ENCODE data around the gene FCRL5.
A peak's percentile ranks its signal among the peaks of the same experiment; 100 is the strongest.
"Not testable (repeated sequence)": the region's sequence is repeated elsewhere in the genome, so short reads cannot be mapped to it uniquely, and the experiment has no call there.

FCRL5 gene

DNA sequence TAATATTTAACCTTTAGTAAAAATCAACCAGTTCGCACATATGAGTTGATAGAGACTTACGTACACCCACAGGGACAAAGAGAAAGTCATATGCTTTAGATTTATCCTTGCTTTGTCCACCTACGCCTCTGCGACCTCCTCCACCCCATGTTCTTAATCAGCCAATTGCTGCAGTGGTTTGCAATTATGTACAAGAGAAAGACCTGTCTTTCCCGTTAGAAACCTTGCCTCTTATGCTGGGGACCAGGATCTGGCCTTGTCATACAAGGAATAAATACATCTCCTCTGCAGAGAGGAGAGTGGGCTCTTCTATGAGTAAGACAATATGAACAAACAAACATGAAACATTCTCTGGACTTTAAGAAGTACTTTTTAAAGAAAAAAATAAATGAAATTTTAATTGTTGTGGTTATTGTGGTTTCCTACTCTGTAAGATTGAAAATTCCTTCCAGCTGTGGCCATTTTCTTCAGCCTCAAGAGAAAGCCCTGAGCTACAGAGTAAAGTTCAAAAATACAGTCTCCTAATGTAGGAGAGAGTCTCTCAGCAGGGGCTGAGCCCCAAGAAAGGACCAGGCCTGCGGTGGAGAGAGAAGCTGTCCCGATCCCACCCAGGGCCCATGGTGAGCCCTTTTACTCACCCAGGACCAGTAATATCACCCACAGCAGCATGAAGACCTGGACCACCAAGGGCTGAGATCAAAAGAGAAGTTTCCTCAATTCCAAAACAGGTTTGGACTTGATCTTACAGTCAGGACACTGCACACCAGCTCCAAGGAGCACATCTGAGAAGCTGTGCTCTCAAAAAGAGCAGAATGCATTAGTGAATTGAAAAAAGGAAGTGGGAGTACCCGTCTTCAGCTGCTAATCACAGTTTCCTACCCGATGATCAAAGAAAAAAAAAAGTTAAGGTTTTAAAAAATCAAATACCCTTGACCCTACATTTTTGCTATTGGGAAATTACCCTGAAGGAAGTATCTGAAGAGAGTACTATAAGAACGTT lies at the start of gene FCRL5:
Gene FCRL5, minus strand, starts transcription at position 822 of the 1,000 bp plus-strand sequence. Its CDS starts 153 bp downstream, at position 669.
- no peak for DNase-seq (ENCODE audit: low read depth)

DNA sequence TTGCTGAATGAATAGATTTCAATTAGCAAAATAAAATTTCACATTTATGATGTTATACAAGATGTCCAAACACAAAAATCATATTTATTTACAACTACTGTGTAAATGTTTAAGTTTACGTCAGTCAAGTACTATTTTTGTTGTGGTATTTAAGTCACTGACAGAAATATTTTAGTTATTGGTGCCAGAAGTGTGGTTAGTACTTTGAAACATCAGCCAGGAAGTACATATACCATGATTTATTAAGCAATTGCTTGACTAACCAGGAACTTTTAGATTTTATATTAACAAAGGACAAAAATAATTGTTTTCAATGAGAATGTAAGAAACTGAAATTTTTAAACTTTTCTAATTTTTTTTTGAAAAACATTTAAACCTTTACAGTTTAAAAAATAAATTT lies 47.9 kb upstream of the FCRL5 start:
- no peak for DNase-seq (ENCODE audit: low read depth)

DNA sequence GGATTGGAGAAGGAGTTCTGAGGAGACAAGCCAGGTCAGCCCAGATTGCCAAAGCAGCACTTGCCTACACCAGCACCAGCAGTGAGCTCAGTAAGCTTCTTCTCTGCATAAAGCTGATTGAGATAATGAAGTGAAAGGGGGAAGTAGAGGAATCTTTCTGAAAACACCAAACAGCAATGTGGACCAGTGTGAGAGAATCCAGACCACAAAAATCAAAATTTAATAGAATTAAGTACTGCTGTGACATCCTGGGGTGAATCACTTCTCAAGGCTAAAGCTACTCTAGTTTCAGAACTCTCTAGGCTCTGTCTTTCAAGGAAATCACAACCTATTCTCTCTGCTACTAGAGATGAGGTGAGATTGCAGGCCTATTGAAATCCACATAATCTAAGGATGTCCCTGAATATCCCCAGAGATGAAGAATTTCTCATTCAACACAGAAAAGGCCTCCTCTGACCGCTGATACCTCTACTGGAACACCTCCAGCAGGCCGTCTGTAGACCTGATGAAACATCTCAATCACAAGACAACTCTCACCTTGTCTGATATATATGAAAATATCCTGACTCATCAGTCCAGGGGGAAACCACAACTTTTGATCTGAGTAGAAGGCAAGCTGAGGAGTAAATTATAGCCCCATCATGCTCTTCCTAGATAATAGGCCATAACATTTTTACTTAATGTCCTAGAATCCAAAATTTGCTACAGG lies 45.8 kb upstream of the FCRL5 start, which contains the start of gene FCRL4:
Gene FCRL4, minus strand, starts transcription at position 127 of the 709 bp plus-strand sequence. CDS start 141 bp downstream, outside the sequence.
- no peak for DNase-seq (ENCODE audit: low read depth)

DNA sequence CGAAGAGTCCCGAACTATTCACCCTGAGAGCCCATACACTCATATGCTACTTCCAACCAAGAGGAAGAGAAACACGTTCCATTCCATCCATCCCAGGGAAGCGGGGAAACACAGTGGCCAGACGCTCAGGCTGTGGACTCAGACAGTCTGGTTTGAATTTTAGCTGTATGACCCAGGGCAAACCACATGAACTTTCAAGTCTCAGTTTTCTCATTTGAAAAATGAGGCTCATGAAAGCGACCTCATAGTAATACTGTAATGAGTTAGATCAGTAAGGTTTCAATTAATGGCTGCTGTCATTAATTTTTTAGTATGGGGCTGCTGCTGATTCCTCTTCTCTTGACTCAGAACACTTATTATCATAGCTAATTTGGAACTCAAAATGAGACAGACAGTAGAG lies 44.1 kb upstream of the FCRL5 start:
- no peak for DNase-seq (ENCODE audit: low read depth)

DNA sequence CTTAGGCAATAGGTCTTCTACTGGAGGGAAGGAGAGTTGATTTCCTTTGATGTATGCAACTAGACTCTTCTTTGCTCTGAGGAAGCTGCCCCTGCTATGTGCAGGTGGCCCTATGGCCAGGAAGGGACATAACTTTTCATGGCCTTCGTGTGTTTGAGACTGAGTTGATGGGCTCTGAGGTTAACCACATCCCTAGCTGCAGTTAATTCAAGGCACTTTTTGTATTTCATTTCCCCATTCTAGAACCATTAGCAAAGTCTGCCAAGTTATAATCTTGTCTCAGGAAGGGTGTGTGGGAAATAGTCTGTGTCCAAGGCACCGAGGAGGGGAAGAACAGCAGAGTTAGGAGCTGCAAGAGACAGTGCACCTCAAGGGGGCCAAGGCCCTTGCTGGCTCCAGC lies 43.0 kb upstream of the FCRL5 start:
- no peak for DNase-seq (ENCODE audit: low read depth)

DNA sequence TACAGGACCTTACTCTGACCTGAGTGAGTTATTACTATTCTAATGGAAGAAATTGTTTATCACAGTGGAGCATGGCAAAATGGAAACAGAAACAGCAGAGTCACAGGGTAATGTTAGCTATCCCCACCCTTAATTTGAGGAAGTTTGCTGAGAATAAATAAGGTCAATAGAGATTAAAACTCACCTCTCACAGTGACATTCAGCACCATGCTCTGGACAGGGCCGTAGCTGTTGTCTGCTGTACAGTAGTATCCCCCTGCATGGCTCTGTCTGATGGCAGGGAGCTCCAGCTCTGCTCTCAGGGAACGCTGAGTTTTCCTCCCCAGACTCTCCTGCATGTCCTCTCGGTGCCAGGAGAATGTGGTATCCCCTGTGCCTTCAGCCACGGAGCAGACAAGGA lies 33.7 kb upstream of the FCRL5 start:
- DNase-seq (ENCODE audit: low read depth): no peak

DNA sequence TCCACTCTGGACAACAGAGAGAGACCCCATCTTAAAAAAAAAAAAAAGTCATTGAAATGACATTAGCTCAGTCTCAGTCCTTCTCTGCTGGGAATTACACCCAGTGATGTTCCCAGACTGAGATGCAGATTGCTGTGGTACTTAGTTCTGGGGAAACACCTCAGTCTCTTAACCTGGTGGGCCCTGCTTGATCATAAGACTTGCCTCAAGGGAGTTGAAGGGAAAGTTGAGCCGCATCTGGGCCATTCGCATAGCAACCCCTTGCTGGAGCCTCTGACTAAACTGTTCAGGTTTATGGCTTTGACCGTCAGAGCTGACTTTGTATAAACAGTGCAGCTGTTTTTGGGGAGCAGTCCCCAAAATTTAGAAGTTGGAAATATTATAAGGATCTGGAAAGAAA lies 32.2 kb upstream of the FCRL5 start:
- DNase-seq (ENCODE audit: low read depth): no peak

DNA sequence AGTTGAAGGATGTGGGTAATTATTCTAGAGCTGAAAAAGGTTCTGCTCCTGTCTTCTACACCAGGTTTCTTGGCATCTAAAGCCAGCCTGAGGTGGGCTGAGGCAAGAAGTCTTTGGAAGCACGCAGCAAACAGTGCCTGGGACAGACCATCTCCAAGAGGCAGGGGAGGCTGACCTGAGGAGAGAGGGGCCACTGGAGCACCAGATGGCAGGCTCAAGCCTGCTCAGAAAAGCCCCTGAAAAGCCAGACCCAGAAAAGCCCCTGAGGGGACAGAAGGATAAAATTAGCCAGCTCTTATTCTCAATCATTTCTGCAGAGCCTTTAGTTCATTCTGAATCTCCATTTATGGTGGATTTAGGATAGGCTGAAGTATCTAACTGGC lies 28.5 kb upstream of the FCRL5 start:
- DNase-seq (ENCODE audit: low read depth): no peak

DNA sequence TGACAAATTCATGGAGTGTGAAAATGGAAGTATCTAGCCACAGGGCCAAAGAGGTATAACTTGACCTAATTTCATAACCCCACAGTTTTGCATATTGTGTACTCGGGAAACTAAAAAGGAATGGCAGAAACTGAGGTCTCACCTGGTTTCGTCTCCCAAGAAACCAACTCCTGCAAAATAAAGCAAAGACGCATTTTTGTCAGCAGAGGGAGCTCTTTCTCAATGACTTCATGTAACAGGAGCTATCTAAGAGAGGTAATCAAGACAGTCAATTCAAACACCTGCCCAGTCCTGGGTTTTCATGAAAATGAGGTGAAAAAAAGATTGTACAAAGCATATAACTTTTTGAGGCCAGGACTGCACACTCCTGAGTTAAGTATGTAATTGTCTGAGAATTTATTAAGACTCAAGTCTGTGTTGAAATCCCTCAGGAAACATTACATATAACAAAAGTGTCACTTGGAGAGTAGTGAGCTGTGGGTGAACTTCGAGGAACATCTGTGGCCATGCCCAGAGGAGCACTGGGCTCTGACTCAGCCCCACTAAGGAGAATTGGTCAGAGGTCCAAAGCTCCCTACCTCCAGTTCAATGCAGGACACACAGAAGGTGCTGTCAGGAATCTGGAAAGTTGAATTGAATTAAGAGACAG lies 28.0 kb upstream of the FCRL5 start:
- DNase-seq (ENCODE audit: low read depth): peak; percentile 22

DNA sequence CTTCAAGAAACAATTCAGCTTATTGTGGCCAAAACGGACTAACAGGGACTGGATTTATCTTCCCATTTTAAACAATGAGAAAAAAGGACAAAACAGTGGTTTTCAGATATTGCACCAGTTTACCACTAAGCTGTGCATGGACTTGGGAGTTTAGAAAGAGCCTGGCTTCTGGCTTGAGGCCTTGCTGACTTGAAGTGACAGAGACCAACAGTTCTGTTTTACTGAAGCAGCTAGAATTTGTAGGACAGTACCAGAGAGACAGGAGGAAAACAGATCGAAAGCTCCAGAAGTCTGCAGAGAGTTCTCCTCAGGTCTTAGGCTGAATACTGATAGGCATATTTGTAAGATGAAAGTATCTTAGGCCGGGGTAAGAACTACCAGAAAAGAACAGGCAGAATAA lies 25.1 kb upstream of the FCRL5 start:
- DNase-seq (ENCODE audit: low read depth): no peak

DNA sequence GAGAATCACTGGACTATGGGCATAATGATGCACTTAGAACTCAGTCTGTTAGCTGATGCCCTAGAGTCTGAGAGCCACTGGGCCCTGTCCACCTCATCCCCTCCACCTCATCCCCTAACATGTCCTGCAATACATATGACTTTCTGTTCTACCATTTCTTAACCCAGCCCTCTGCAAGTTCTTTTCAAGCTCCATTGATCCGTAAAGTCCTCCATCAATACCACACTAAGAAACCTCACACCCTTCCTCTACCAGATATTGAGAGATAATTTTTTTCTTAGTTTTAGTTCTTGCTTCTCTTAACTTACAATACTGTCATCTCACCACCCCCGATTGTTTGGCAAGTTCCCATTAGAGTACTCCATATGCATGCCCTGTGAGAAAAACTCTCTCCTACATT lies 23.4 kb upstream of the FCRL5 start:
- DNase-seq (ENCODE audit: low read depth): no peak

DNA sequence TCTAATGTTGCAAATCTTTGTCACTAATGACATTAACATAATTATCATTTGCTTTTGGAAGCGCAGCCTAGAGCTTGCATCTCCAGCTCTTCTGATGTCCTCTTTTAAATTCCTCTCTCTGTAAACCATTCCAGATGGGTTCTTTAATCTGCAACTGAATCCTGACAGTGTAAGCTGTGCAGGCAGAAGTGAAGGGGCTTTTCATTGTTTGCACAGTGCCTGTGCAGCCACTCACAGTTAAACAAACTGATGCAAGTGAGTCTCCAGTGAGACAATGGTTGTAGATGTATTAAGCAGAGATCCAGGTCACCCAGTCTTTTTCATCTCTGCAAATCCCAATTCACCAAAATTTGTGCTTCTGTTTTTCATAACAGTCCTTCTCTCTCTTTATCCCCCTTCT lies 22.5 kb upstream of the FCRL5 start:
- no peak for DNase-seq (ENCODE audit: low read depth)

DNA sequence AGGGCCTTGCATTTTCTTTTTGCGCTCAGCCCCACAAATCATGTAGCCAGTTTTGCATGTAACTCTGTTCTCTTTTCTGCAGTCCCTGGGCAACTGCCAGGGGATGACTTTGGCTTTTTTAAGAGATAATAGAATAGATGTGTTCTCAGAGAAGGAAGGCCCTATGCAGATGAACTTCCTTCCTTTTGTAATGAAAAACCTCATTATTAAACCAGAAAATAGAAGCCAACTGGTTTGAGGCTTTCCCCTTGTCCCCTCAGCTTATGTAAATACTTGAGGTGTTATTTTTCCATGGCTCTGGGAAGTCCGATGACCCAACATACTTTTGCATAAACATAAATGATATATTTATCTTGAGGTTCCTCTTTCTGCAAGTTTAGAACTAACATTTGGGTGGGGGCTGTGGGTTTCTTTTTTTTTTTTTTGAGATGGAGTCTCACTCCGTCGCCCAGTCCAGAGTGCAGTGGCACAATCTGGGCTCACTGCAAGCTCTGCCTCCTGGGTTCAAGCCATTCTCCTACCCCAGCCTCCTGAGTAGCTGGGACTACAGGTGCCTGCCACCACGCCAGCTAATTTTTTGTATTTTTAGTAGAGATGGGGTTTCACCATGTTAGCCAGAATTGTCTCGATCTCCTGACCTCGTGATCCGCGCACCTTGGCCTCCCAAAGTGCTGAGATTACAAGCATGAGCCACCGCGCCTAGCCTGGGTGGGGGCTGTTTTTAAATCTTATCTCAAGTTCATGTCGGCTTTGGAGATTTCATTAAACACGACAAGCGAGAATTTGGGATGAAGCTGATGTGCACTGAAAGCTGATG lies 14.4 kb upstream of the FCRL5 start:
- DNase-seq (ENCODE audit: low read depth): no peak

DNA sequence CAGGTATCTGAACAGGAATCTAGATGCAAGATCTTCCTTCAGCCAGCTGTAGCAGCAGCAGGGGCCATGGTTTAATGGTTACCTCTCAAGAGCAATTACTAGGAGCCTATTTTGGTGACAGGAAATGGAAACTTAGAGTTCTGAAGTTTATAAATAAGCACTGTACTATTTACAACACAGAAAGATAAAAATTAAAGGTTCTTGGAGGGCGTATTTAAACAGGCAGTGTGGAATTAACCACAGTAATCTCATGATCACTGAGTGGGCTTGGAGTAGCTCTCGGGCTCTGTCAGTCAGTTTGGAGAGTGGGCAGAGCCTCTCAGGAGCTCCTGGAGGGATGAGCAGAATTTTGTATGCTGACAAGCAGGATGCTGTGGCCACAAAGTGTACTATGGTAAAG lies 10.2 kb upstream of the FCRL5 start:
- no peak for DNase-seq (ENCODE audit: low read depth)

DNA sequence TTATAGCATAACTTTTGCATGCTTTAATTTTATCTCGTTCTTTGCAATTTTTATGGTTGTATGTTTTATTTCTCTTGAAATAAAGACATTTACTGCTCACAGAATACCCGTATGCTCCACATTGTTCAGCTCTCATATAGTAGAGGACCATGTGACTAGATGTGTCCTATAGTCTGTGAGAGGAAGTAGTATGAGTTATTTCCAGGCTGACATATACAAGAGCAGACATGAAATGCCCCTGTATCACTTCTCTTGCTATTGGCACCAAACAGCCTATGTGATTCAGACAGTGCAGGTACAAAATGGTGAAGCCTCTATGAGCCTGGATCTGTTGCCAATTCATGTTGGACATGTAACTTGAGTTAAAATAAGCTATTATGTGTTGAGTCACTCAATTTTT lies 5.8 kb upstream of the FCRL5 start:
- no peak for DNase-seq (ENCODE audit: low read depth)

DNA sequence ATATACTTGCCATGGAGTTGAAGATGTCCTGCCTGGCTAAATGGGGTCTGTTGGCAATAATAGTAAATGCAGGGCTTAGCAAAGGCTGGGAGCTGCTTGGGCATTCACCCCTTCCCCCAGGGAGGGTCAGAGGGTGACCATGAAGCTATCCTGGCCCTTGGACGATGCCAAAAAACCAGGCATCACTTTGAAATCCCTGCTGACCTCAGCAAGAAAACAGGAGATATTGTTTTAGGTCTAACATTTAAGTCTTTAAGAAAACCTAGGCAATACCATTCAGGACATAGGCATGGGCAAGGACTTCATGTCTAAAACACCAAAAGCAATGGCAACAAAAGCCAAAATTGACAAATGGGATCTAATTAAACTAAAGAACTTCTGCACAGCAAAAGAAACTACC lies 4.2 kb downstream of the FCRL5 start:
- not testable (repeated sequence) for DNase-seq (ENCODE audit: low read depth)

DNA sequence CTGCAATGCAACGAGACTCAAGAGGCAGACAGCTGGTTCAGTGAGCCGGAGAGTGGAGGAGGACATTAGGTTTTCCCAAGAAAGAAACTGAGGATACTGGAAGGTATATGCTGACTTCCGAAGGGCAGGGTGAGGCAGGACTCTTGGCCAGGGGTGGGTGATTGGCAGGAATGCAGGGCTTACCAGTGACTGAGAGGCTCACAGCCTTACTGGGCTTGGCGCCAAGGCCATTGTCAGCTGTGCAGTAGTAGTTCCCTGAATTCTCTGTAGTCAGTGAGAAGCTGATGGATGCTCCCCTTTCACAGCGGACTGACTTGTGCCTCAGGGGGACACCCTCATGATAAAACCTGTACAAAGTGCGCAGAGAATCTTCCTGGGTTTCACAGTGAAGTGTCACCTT lies 9.6 kb downstream of the FCRL5 start:
- no peak for DNase-seq (ENCODE audit: low read depth)

DNA sequence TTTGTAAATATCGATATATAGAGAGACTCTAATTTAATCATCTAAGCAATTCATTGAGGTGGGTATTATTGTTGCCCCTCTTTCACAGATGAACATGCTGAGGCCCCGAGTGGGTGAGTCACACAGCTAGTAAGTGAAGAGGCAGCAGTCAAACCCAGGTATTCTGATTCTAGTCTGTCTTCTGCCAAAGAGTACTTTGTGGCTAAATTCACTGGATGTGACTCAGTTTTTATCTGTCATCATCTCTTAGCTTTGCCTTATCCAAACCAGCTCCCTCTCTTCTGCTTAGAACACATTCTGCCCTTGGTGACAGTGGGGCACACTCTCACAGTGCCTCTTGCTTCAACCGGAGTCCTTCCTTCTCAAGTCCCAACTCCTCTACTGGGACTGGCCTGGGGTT lies 11.5 kb downstream of the FCRL5 start:
- DNase-seq (ENCODE audit: low read depth): no peak

DNA sequence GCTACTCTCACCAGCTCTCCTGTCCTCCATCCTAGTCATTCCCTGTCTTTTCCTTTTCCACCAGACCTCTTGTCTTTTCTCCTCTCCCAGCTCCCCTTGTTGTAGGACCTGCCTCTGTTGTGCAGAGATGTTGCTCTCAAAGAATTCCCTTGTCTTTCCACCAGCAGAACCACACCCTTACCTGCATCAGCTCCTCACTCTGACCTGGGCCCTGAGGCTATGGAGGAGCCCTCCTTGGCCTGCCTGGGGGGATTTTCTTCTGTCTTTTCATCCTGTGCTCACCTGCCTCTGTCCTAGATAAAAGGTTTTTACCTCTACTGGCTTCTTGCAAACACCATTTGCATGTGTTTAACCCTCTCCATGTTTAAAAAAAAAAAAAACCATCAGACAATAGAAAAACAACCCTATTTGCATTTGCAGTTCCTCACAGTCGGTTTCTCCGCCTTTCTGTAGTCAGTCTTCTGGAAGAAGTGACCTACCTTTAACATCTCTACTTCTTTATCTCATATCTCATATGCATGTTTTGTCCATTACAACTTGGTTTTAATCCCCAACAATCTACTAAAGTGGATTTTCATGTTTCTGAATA lies 12.1 kb downstream of the FCRL5 start:
- no peak for DNase-seq (ENCODE audit: low read depth)

DNA sequence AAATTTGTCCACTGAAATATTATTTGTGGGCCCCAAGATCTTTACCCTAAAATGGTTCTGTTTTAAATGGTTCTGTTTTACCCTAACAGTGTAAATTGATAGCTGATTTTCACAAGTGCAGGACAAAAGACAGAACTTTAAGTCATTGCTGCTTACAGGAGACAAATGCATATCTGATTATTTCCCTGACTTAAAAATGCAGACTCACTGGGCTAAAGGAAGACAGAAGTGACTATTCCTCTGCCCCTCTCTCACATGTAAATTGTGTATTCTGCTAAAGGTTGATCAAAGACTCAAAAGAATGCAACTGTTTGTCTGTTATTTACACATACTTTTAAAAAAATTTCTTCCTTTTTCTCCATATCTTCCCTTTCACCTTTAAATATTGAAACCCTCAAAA lies 12.7 kb downstream of the FCRL5 start:
- DNase-seq (ENCODE audit: low read depth): no peak

DNA sequence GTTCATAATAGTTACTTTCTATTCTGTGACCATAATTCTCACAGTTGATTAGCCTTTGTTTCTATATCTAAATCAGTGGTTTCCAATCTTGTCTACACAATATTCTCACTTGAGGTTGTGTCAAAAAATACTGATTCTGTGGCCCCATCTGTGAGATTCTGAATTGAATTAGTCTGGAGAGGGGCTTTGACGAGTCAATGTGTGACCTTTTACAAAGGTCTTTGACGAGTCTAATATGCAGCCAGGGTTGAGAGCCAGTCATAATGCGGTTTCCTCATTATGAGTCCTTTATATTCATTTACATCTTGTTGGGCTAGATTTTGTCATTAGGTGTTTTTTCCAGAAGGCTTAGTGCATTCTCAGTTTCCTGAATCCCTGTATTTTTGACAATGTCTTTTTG lies 19.7 kb downstream of the FCRL5 start:
- DNase-seq (ENCODE audit: low read depth): no peak

Data from HS-5 (cell line).